ENCODE data around the gene CHST3.

Gene CHST3

GRCh38 chr10:72020914-72021809, 57.0 kb downstream of the CHST3 start:
- no peak for TF ChIP-seq CTCF (IDR thresholded peaks at IDR 0.05; ENCODE audit: insufficient read depth, low read depth, low read length, missing control alignments)
- DNase-seq (ENCODE audit: low read depth): no peak

GRCh38 chr10:72022228-72022627, 58.0 kb downstream of the CHST3 start:
- DNase-seq (ENCODE audit: low read depth): no peak
- no peak for TF ChIP-seq CTCF (IDR thresholded peaks at IDR 0.05; ENCODE audit: insufficient read depth, low read depth, low read length, missing control alignments)
- no peak overlapping the region for H3K4me3 ChIP-seq (ENCODE audit: low read length)

More at GRCh38 chr10:72020914-72021809, 57.0 kb downstream of the CHST3 start:
- no peak overlapping the region for H3K4me3 ChIP-seq (ENCODE audit: low read length)

- DNase-seq (ENCODE audit: low read depth): no peak
- no peak for TF ChIP-seq CTCF (IDR thresholded peaks at IDR 0.05; ENCODE audit: insufficient read depth, low read depth, low read length, missing control alignments)
- H3K4me3 ChIP-seq (ENCODE audit: low read length): no peak overlapping the region
These were observed 60.4 kb downstream of the CHST3 start for GRCh38 chr10:72024596-72024995.

- no peak for TF ChIP-seq CTCF (IDR thresholded peaks at IDR 0.05; ENCODE audit: insufficient read depth, low read depth, low read length, missing control alignments)
- no peak for DNase-seq (ENCODE audit: low read depth)
- H3K4me3 ChIP-seq (ENCODE audit: low read length): no peak overlapping the region
These were observed 61.2 kb downstream of the CHST3 start for GRCh38 chr10:72025400-72025799.

- DNase-seq (ENCODE audit: low read depth): no peak
- no peak overlapping the region for H3K4me3 ChIP-seq (ENCODE audit: low read length)
- TF ChIP-seq CTCF (IDR thresholded peaks at IDR 0.05; ENCODE audit: insufficient read depth, low read depth, low read length, missing control alignments): no peak
These were observed 61.6 kb downstream of the CHST3 start for GRCh38 chr10:72025832-72026231.

GRCh38 chr10:72026278-72027111, 62.3 kb downstream of the CHST3 start:
- TF ChIP-seq CTCF (IDR thresholded peaks at IDR 0.05; ENCODE audit: insufficient read depth, low read depth, low read length, missing control alignments): no peak
- DNase-seq (ENCODE audit: low read depth): no peak
- no peak overlapping the region for H3K4me3 ChIP-seq (ENCODE audit: low read length)

Measured in epithelial cell of esophagus (primary cell).